Measurements from ENCODE around the gene HTR5A.

GRCh38 chr7:155093596-155093995 lies 23.5 kb downstream of the HTR5A start:
- no peak for TF ChIP-seq EZH2phosphoT487 (IDR thresholded peaks at IDR 0.05; ENCODE audit: low read depth)
- TF ChIP-seq CTCF (IDR thresholded peaks at IDR 0.05; ENCODE audit: low read depth, low read length): no peak
